Endothelial cell of umbilical vein (primary cell): Measurements from ENCODE around the gene TEX9.

Experiments used
- CTCF ChIP-seq, 2 donors: IDR thresholded peaks; 1 replicate in 1 of 2; 2 replicates in 1 of 2; pipeline ENCODE4 v1.5.1; 2011; ENCODE audit warnings: low read length in 2 of 2, mild to moderate bottlenecking in 2 of 2, moderate library complexity in 2 of 2, control low read depth in 1 of 2, inconsistent platforms in 1 of 2, low read depth in 1 of 2; ENCODE audit not compliant: insufficient read depth in 1 of 2; ENCODE audit errors: extremely low read depth in 1 of 2
- EZH2 ChIP-seq: IDR thresholded peaks from 2 replicates; pipeline ENCODE4 v1.6.1; 2012; ENCODE audit warnings: borderline replicate concordance, low read depth, mild to moderate bottlenecking, moderate library complexity, low read length, inconsistent platforms; ENCODE audit not compliant: severe bottlenecking
- FOS ChIP-seq: IDR thresholded peaks from 2 replicates; pipeline ENCODE4 v1.6.1; 2011; ENCODE audit warnings: mild to moderate bottlenecking, low read length, moderate library complexity, borderline replicate concordance; ENCODE audit not compliant: insufficient read depth
- GATA2 ChIP-seq: IDR thresholded peaks from 2 replicates; pipeline ENCODE4 v1.7.0; 2011; ENCODE audit warnings: low read depth, mild to moderate bottlenecking, moderate library complexity, mixed read lengths, low read length; ENCODE audit not compliant: insufficient read length, insufficient read depth
- MAX ChIP-seq: IDR thresholded peaks from 2 replicates; pipeline ENCODE4 v1.6.1; 2011; ENCODE audit not compliant: insufficient read depth, insufficient read length
- POLR2A ChIP-seq: IDR thresholded peaks from 2 replicates; pipeline ENCODE4 v1.6.1; 2012; ENCODE audit warnings: low read depth, mild to moderate bottlenecking, control low read depth, low read length
- POLR2AphosphoS5 ChIP-seq: IDR thresholded peaks from 2 replicates; pipeline ENCODE4 v1.6.1; 2012; ENCODE audit warnings: low read depth, mild to moderate bottlenecking, control low read depth, low read length, moderate library complexity; ENCODE audit not compliant: insufficient read depth

GRCh38 chr15:56366211-56366610 is 985 bp downstream of the TEX9 start:
- TF ChIP-seq POLR2A (no peak), POLR2AphosphoS5 (no peak), CTCF (IDR thresholded peaks at IDR 0.05; ENCODE audit: extremely low read depth in 1 of 2, insufficient read depth in 1 of 2, low read depth in 1 of 2, low read length in 2 of 2) (no peak), EZH2 (no peak), FOS (no peak), MAX (no peak), GATA2 (no peak)
